Stomach (tissue), 9 donors: Measurements from ENCODE around the gene SELENOF. TPM values are rescaled to one million over a fixed set of nuclear protein-coding genes. Genes with fewer than 3 reads are reported as not detected.

ENCODE experiments used
- DNase-seq, 2 donors: peaks; one replicate each; pipeline versions ENCODE4 v3.0.0 to v3.0.0-alpha.2; 2013 to 2019
- H3K27ac ChIP-seq, 5 donors: fragments of 200-600 bp in 4 of 5; sonication (generic) in 4 of 5; one replicate each; pipeline ENCODE4 v1.5.1; 2013 to 2019; ENCODE audit warnings: mild to moderate bottlenecking in 1 of 5, moderate library complexity in 1 of 5
- H3K27me3 ChIP-seq, 3 donors: fragments of 200-600 bp; sonication (generic); one replicate each; pipeline ENCODE4 v1.5.1; 2017 to 2019; ENCODE audit warnings: mixed run types in 1 of 3
- H3K36me3 ChIP-seq, 4 donors: fragments of 200-600 bp; sonication (generic); 1 replicate in 3 of 4; 2 replicates in 1 of 4; pipeline ENCODE4 v1.5.1; 2016 to 2019
- H3K4me1 ChIP-seq, 4 donors: fragments of 200-600 bp; sonication (generic); one replicate each; pipeline ENCODE4 v1.5.1; 2016 to 2019
- H3K4me3 ChIP-seq, 4 donors: fragments of 200-600 bp; sonication (generic) in 3 of 4; one replicate each; pipeline ENCODE4 v1.5.1; 2016 to 2019; ENCODE audit warnings: mild to moderate bottlenecking in 1 of 4
- H3K9me3 ChIP-seq, 4 donors: fragments of 200-600 bp; sonication (generic); one replicate each; pipeline ENCODE4 v1.5.1; 2016 to 2019
- EP300 ChIP-seq: sonication (generic); formaldehyde crosslinking; IDR thresholded peaks from one replicate; pipeline ENCODE4 v1.6.1; 2017; ENCODE audit warnings: antibody characterized with exemption
- POLR2A ChIP-seq, 4 donors: fragments of 450-650 bp; IDR thresholded peaks; one replicate each; pipeline ENCODE4 v1.6.1; 2016; ENCODE audit warnings: antibody characterized with exemption in 4 of 4, control low read depth in 2 of 4, mild to moderate bottlenecking in 1 of 4, moderate library complexity in 1 of 4
- POLR2AphosphoS5 ChIP-seq, 3 donors: sonication (generic); formaldehyde crosslinking; IDR thresholded peaks; one replicate each; pipeline ENCODE4 v1.6.1; 2016; ENCODE audit warnings: antibody characterized with exemption in 3 of 3
- WGBS, 5 donors: extraction: QIAGEN DNeasy Blood & Tissue Kit in 3 of 5; methylation state at CpG; one replicate each; pipeline versions ENCODE4 v1.1.5 to v1.1.7; 2013 to 2018; 5-methylcytosine and 5-hydroxymethylcytosine counted together
- intact Hi-C: fragments of 100-400 bp; cut with DNase I; formaldehyde crosslinking; loops from one replicate; pipeline ENCODE4 v1.15.1; 2023; ENCODE audit warnings: low total_unique reads
- polyA plus RNA-seq, 3 donors: library from polyadenylated mRNA; stranded (reverse); fragments of 200-250 nt; gene quantifications; one replicate each; pipeline ENCODE4 v1.2.3, GENCODE V29; 2013
- total RNA-seq, 5 donors: library from RNA; depleted of rRNA; stranded (reverse); fragments of >200 nt; gene quantifications; one replicate each; pipeline versions ENCODE4 v1.1.0 to v1.2.3, GENCODE V29; 2014 to 2016
- TF ChIP-seq, protein P1 (sequence below), 7 experiments: fragments of 450-650 bp in 4 of 7; fragments of 200-600 bp in 3 of 7; sonication (generic) in 3 of 7; IDR thresholded peaks; one replicate each; pipeline ENCODE4 v1.5.1; 2016 to 2019; ENCODE audit warnings: antibody characterized with exemption in 7 of 7, control low read depth in 2 of 7, mild to moderate bottlenecking in 1 of 7
- donor health status: healthy with polysubstance abuse.
- donor health status: Bipolar disorder and iron deficiency.
- donor health status: healthy.

The SELENOF gene
- total and polyA plus RNA-seq, 8 donors: 24.9 to 247 (median 82.9) TPM

DNA sequence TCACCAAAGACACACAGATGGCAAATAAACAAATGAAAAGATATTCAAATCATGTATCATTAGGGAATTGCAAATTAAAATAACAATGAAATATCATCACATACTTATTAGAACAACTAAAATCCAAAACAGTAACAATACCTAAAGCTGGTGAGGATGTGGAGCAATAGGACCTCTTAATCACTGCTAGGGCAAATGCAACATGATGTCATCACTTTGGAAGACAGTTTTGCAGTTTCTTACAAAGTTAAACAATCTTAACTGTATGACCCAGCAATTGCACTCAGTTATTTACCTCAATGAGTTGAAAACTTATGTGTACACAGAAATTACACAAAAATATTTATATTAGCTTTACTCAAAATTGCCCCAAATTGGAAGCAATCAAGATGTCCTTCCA is 47.3 kb downstream of the SELENOF start:
- TF ChIP-seq EP300 (no peak), POLR2A (IDR thresholded peaks at IDR 0.05) (no peak), POLR2AphosphoS5 (IDR thresholded peaks at IDR 0.05) (no peak)
- TF ChIP-seq, protein P1, sequence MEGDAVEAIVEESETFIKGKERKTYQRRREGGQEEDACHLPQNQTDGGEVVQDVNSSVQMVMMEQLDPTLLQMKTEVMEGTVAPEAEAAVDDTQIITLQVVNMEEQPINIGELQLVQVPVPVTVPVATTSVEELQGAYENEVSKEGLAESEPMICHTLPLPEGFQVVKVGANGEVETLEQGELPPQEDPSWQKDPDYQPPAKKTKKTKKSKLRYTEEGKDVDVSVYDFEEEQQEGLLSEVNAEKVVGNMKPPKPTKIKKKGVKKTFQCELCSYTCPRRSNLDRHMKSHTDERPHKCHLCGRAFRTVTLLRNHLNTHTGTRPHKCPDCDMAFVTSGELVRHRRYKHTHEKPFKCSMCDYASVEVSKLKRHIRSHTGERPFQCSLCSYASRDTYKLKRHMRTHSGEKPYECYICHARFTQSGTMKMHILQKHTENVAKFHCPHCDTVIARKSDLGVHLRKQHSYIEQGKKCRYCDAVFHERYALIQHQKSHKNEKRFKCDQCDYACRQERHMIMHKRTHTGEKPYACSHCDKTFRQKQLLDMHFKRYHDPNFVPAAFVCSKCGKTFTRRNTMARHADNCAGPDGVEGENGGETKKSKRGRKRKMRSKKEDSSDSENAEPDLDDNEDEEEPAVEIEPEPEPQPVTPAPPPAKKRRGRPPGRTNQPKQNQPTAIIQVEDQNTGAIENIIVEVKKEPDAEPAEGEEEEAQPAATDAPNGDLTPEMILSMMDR (IDR thresholded peaks at IDR 0.05): no peak
- no peak overlapping the region for H3K27ac ChIP-seq
- H3K4me1 ChIP-seq: peaks cover 0 to 19% (median 2%) of the 10 kb centered on the region in 4 donors
- no peak for DNase-seq
- H3K4me3 ChIP-seq: no peak overlapping the region
- intact Hi-C loops: no loop called here
- peaks cover 0 to 16% (median 13%) of the 10 kb centered on the region in 4 donors for H3K36me3 ChIP-seq
- no peaks in the 10 kb centered on the region for H3K9me3 ChIP-seq
- H3K27me3 ChIP-seq: no peaks in the 10 kb centered on the region

DNA sequence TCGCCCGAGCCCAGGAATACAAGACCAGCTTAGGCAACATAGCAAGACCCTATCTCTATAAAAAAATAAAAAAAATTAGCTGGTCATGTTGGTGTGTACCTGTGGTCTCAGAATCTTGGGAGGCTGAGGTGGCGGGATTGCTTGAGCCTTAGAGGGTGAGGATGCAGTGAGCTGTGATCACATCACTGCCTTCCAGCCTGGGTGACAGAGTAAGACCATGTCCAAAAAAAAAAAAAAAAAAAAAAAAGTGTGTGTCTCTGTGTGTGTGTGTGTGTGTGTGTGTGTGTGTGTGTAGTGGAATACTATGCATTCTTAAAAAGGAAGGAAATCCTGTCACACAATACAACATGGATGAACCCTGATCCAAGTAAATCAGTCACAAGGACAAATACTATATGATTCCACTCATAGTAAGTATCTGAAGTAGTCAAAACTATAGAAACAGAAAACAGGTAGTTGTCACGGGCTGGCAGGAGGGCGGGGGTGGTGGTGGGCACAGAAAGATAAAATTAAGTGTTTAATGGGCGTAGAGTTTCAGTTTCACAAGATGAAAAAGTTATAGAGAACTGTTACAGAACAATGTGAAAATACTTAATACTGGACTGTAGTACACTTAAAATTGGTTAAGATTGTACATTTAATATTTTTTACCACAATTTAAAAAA is 47.8 kb downstream of the SELENOF start:
- Histone ChIP-seq H3K9me3 (no peaks in the 10 kb centered on the region), H3K4me3 (no peak overlapping the region), H3K27ac (no peak overlapping the region), H3K4me1 (peaks cover 0 to 14% (median 0%) of the 10 kb centered on the region in 4 donors), H3K27me3 (no peaks in the 10 kb centered on the region), H3K36me3 (peaks cover 0 to 18% (median 14%) of the 10 kb centered on the region in 4 donors)
- intact Hi-C loops: no loop called here
- no peak for TF ChIP-seq POLR2AphosphoS5 (IDR thresholded peaks at IDR 0.05)
- no peak for TF ChIP-seq POLR2A (IDR thresholded peaks at IDR 0.05)
- TF ChIP-seq EP300: no peak
- TF ChIP-seq, protein P1 (IDR thresholded peaks at IDR 0.05): no peak
- DNase-seq: no peak
- 82 to 97% (median 94%) methylated on average over 6 of the region's 6 CpGs for WGBS, 5 donors

DNA sequence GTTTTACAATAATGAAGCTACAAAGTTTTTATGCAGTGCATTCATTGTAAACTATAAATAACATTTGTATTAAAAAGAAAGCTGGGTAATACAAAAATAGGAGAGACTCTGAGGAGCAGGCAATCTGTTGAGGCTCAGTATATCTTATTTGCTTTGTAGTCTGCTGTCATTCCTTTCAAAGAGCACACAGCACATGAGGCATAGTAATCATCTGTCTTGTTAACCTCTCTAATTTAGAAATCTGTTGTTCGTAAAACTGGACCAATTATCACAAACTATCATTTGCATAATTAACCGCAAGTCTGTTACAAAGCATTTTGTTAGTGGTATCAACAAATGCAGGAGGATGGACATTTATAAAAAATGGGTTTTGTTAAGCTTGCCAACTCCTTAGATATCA is 51.0 kb downstream of the SELENOF start:
- 94 to 99% (median 95%) methylated on average over 2 of the region's 2 CpGs for WGBS, 5 donors
- no peak overlapping the region for H3K27ac ChIP-seq
- DNase-seq: no peak
- H3K4me1 ChIP-seq: no peaks in the 10 kb centered on the region
- intact Hi-C loops: no loop called here
- peaks cover 0 to 18% (median 14%) of the 10 kb centered on the region in 4 donors for H3K36me3 ChIP-seq
- H3K27me3 ChIP-seq: no peaks in the 10 kb centered on the region
- H3K4me3 ChIP-seq: no peak overlapping the region
- H3K9me3 ChIP-seq: no peaks in the 10 kb centered on the region
- TF ChIP-seq POLR2AphosphoS5 (IDR thresholded peaks at IDR 0.05): no peak
- TF ChIP-seq POLR2A (IDR thresholded peaks at IDR 0.05): no peak
- TF ChIP-seq EP300: no peak
- TF ChIP-seq, protein P1 (IDR thresholded peaks at IDR 0.05): no peak

DNA sequence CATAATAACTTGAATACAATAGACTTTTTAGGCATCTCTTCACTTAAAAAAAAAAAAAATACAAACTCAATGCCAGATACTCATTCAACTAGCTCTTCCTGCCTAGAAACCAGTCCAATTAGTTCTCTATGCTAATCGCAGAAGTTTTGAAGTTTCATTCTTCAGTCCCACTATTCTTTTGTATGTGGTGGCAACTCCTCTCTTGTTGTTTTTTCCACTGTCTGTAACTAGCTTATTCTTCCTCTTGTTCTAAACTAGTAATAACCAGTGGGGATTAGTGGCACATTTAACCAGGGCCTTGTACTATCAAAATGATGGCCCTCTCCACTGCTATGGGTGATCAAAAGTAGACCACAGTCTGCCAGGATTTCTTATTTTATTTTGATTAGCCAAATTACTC is 52.5 kb downstream of the SELENOF start:
- Histone ChIP-seq H3K36me3 (peaks cover 0 to 16% (median 13%) of the 10 kb centered on the region in 4 donors), H3K27ac (no peak overlapping the region), H3K4me1 (no peaks in the 10 kb centered on the region), H3K4me3 (no peak overlapping the region), H3K9me3 (no peaks in the 10 kb centered on the region), H3K27me3 (no peaks in the 10 kb centered on the region)
- TF ChIP-seq POLR2AphosphoS5 (IDR thresholded peaks at IDR 0.05): no peak
- no peak for TF ChIP-seq EP300
- TF ChIP-seq POLR2A (IDR thresholded peaks at IDR 0.05): no peak
- TF ChIP-seq, protein P1 (IDR thresholded peaks at IDR 0.05): no peak
- DNase-seq: no peak
- intact Hi-C loops: no loop called here
- 77 to 97% (median 86%) methylated on average over 1 of the region's 1 CpG for WGBS, 5 donors
